Neural progenitor cell (in vitro differentiated cells): ENCODE measurements around the gene RNF32. TPM values are rescaled to one million over a fixed set of nuclear protein-coding genes. Genes with fewer than 3 reads are reported as not detected.

Experiments used
- DNase-seq: peaks from one replicate; pipeline ENCODE4 v3.0.0-alpha.2; 2016; ENCODE audit warnings: low spot score
- H2AFZ ChIP-seq: fragments of 200-600 bp; sonication (generic); replicated peaks from 2 replicates; pipeline ENCODE4 v1.6.1; 2016; ENCODE audit warnings: antibody characterized with exemption
- H3F3A ChIP-seq: fragments of 200-600 bp; sonication (generic); 2 replicates; pipeline ENCODE4 v1.6.1; 2016; ENCODE audit warnings: antibody characterized with exemption, low read depth
- H3K27ac ChIP-seq: fragments of 200-600 bp; sonication (generic); 2 replicates; pipeline ENCODE4 v1.5.1; 2016; ENCODE audit warnings: mild to moderate bottlenecking
- H3K27me3 ChIP-seq: fragments of 200-600 bp; sonication (generic); 2 replicates; pipeline ENCODE4 v1.6.1; 2016; ENCODE audit warnings: mild to moderate bottlenecking, moderate library complexity
- H3K36me3 ChIP-seq: fragments of 200-600 bp; sonication (generic); 2 replicates; pipeline ENCODE4 v1.5.1; 2016
- H3K4me1 ChIP-seq: fragments of 200-600 bp; sonication (generic); 2 replicates; pipeline ENCODE4 v1.6.1; 2016; ENCODE audit warnings: mixed run types
- H3K4me2 ChIP-seq: fragments of 200-600 bp; sonication (generic); 2 replicates; pipeline ENCODE4 v1.6.1; 2016
- H3K4me3 ChIP-seq: fragments of 200-600 bp; sonication (generic); 2 replicates; pipeline ENCODE4 v1.5.1; 2016
- H3K79me2 ChIP-seq: fragments of 200-600 bp; sonication (generic); 2 replicates; pipeline ENCODE4 v1.6.1; 2016; ENCODE audit warnings: low read depth
- H3K9ac ChIP-seq: fragments of 200-600 bp; sonication (generic); 2 replicates; pipeline ENCODE4 v1.6.1; 2016
- H3K9me3 ChIP-seq: fragments of 200-600 bp; sonication (generic); 2 replicates; pipeline ENCODE4 v1.5.1; 2016; ENCODE audit warnings: low read depth
- H4K20me1 ChIP-seq: fragments of 200-600 bp; sonication (generic); 2 replicates; pipeline ENCODE4 v1.6.1; 2016; ENCODE audit warnings: low read depth
- H3K27ac Mint-ChIP-seq: 3 replicates; pipeline ENCODE4 v1.8.0; 2021; ENCODE audit warnings: mixed read lengths
- H3K27me3 Mint-ChIP-seq: 2 replicates; pipeline ENCODE4 v1.8.0; 2022; ENCODE audit warnings: low read depth, mild to moderate bottlenecking, inconsistent platforms, moderate library complexity, mixed read lengths; ENCODE audit not compliant: insufficient read depth
- H3K36me3 Mint-ChIP-seq: 3 replicates; pipeline ENCODE4 v1.8.0; 2021; ENCODE audit warnings: mixed read lengths
- H3K4me1 Mint-ChIP-seq: 3 replicates; pipeline ENCODE4 v1.8.0; 2021; ENCODE audit warnings: mixed read lengths
- H3K4me3 Mint-ChIP-seq: 3 replicates; pipeline ENCODE4 v1.8.0; 2021; ENCODE audit warnings: mild to moderate bottlenecking, moderate library complexity, mixed read lengths
- H3K9me3 Mint-ChIP-seq: 3 replicates; pipeline ENCODE4 v1.8.0; 2020; ENCODE audit warnings: mixed read lengths
- EZH2 ChIP-seq: fragments of 200-600 bp; sonication (generic); IDR thresholded peaks from 2 replicates; pipeline ENCODE4 v1.6.1; 2017; ENCODE audit warnings: antibody characterized with exemption, mild to moderate bottlenecking, moderate library complexity
- EZH2phosphoT487 ChIP-seq: fragments of 200-600 bp; sonication (generic); IDR thresholded peaks from 2 replicates; pipeline ENCODE4 v1.6.1; 2017; ENCODE audit warnings: antibody characterized with exemption
- total RNA-seq: library from RNA; depleted of rRNA; stranded (reverse); fragments of >200 nt; gene quantifications from 2 replicates; pipeline ENCODE4 v1.2.3, GENCODE V29; 2015; ENCODE audit warnings: low replicate concordance
- TF ChIP-seq, protein P1 (sequence below): fragments of 200-600 bp; sonication (generic); IDR thresholded peaks from 2 replicates; pipeline ENCODE4 v1.5.1; 2017; ENCODE audit warnings: antibody characterized with exemption, mild to moderate bottlenecking

Gene RNF32
- total RNA-seq, 1 donor from 2014 or later: 3.0 TPM

DNA sequence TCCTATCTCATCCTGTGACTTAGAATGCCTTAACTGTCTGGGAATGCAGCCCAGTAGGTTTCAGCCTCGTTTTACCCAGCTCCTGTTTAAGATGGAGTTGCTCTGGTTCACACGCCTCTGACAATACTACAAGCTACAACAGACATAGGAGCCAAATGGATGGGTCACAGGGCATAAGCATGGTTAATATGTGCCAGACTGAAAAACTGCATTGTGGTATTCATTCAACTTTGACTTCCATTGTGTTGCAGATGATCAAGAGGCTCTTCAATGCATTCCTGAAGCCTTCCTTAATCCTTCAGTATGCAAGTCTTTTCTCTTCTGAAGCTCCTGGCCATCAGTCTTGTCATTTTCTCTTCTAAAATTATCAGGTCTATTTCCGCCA is 20.3 kb upstream of the RNF32 start:
- Mint-ChIP-seq H3K4me1 (peaks cover 8% of the 10 kb centered on the region), H3K36me3 (peaks cover 2% of the 10 kb centered on the region), H3K27me3 (peaks cover 20% of the 10 kb centered on the region), H3K9me3 (peaks cover 14% of the 10 kb centered on the region), H3K27ac (no peak overlapping the region), H3K4me3 (no peak overlapping the region)
- no peak overlapping the region for H2AFZ ChIP-seq
- peaks cover 6% of the 10 kb centered on the region for H3K9me3 ChIP-seq
- DNase-seq: no peak
- TF ChIP-seq, protein P1, sequence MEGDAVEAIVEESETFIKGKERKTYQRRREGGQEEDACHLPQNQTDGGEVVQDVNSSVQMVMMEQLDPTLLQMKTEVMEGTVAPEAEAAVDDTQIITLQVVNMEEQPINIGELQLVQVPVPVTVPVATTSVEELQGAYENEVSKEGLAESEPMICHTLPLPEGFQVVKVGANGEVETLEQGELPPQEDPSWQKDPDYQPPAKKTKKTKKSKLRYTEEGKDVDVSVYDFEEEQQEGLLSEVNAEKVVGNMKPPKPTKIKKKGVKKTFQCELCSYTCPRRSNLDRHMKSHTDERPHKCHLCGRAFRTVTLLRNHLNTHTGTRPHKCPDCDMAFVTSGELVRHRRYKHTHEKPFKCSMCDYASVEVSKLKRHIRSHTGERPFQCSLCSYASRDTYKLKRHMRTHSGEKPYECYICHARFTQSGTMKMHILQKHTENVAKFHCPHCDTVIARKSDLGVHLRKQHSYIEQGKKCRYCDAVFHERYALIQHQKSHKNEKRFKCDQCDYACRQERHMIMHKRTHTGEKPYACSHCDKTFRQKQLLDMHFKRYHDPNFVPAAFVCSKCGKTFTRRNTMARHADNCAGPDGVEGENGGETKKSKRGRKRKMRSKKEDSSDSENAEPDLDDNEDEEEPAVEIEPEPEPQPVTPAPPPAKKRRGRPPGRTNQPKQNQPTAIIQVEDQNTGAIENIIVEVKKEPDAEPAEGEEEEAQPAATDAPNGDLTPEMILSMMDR: no peak
- TF ChIP-seq EZH2phosphoT487: no peak
- no peak for TF ChIP-seq EZH2
- H3K4me1 ChIP-seq: peaks cover 28% of the 10 kb centered on the region
- H3K27me3 ChIP-seq: peaks cover 29% of the 10 kb centered on the region
- no peaks in the 10 kb centered on the region for H3K79me2 ChIP-seq
- no peaks in the 10 kb centered on the region for H4K20me1 ChIP-seq
- H3K4me2 ChIP-seq: no peak overlapping the region
- no peaks in the 10 kb centered on the region for H3K36me3 ChIP-seq
- peaks cover 23% of the 10 kb centered on the region for H3F3A ChIP-seq
- no peak overlapping the region for H3K4me3 ChIP-seq
- no peak overlapping the region for H3K9ac ChIP-seq
- no peak overlapping the region for H3K27ac ChIP-seq

DNA sequence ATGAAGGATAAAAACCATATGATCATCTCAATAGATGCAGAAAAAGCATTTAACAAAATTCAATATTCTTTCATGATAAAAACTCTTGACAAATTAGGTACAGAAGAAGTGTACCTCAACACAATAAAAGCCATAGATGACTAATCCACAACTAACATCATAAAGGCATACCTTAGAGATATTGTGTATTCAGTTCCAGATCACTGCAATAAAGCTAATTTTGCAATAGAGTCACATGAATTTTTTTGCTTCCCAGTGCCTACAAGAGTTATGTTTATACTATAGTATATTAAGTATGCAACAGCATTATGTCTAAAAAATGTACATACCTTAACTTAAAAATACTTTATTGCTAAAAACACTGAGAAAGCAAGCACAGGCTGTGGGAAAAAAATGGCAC is 18.9 kb upstream of the RNF32 start:
- Mint-ChIP-seq H3K27ac (no peak overlapping the region), H3K4me1 (peaks cover 5% of the 10 kb centered on the region), H3K27me3 (peaks cover 15% of the 10 kb centered on the region), H3K36me3 (peaks cover 2% of the 10 kb centered on the region), H3K4me3 (no peak overlapping the region), H3K9me3 (peaks cover 14% of the 10 kb centered on the region)
- peaks cover 25% of the 10 kb centered on the region for H3K4me1 ChIP-seq
- peaks cover 15% of the 10 kb centered on the region for H3K27me3 ChIP-seq
- peaks cover 20% of the 10 kb centered on the region for H3F3A ChIP-seq
- H3K36me3 ChIP-seq: no peaks in the 10 kb centered on the region
- no peaks in the 10 kb centered on the region for H3K79me2 ChIP-seq
- H3K9ac ChIP-seq: no peak overlapping the region
- H3K9me3 ChIP-seq: peaks cover 6% of the 10 kb centered on the region
- H4K20me1 ChIP-seq: no peaks in the 10 kb centered on the region
- no peak overlapping the region for H2AFZ ChIP-seq
- DNase-seq: no peak
- TF ChIP-seq EZH2 (no peak), EZH2phosphoT487 (no peak)
- TF ChIP-seq, protein P1: no peak
- H3K4me2 ChIP-seq: no peak overlapping the region
- no peak overlapping the region for H3K4me3 ChIP-seq
- H3K27ac ChIP-seq: no peak overlapping the region

GRCh38 chr7:156625580-156625979 is 15.0 kb upstream of the RNF32 start:
- no peaks in the 10 kb centered on the region for H3K27me3 ChIP-seq
- peaks cover 5% of the 10 kb centered on the region for H3K4me1 ChIP-seq
- Mint-ChIP-seq H3K9me3 (peaks cover 28% of the 10 kb centered on the region), H3K27ac (no peak overlapping the region), H3K27me3 (peaks cover 6% of the 10 kb centered on the region), H3K36me3 (peaks cover 2% of the 10 kb centered on the region), H3K4me1 (peaks cover 2% of the 10 kb centered on the region), H3K4me3 (no peak overlapping the region)
- no peak for DNase-seq
- no peak overlapping the region for H3K4me3 ChIP-seq
- peaks cover 6% of the 10 kb centered on the region for H3K9me3 ChIP-seq
- no peak overlapping the region for H3K4me2 ChIP-seq
- no peaks in the 10 kb centered on the region for H3K36me3 ChIP-seq
- H4K20me1 ChIP-seq: no peaks in the 10 kb centered on the region
- H2AFZ ChIP-seq: no peak overlapping the region
- peaks cover 3% of the 10 kb centered on the region for H3F3A ChIP-seq
- H3K27ac ChIP-seq: no peak overlapping the region
- H3K79me2 ChIP-seq: no peaks in the 10 kb centered on the region
- no peak overlapping the region for H3K9ac ChIP-seq
- TF ChIP-seq, protein P1: no peak
- no peak for TF ChIP-seq EZH2
- no peak for TF ChIP-seq EZH2phosphoT487
